SK-N-DZ (cell line): ENCODE measurements around the gene BID. TPM values are rescaled to one million over a fixed set of nuclear protein-coding genes. Genes with fewer than 3 reads are reported as not detected.

Experiments
- DNase-seq: peaks from one replicate; pipeline ENCODE4 v3.0.0-alpha.2; 2015; ENCODE audit warnings: low spot score
- polyA plus RNA-seq, 2 experiments: library from polyadenylated mRNA; depleted of rRNA; stranded (reverse); fragments of >200 nt; gene quantifications; 2 replicates each; pipeline ENCODE4 v1.2.3, GENCODE V29; 2014

Gene BID
- polyA plus RNA-seq (2014; cell fraction: cytosol; rRNA removed): 91.3 and 98.4 TPM in 2 replicates
- 69.5 and 119 TPM in 2 replicates for polyA plus RNA-seq (2014; cell fraction: nucleus; rRNA removed)

DNA sequence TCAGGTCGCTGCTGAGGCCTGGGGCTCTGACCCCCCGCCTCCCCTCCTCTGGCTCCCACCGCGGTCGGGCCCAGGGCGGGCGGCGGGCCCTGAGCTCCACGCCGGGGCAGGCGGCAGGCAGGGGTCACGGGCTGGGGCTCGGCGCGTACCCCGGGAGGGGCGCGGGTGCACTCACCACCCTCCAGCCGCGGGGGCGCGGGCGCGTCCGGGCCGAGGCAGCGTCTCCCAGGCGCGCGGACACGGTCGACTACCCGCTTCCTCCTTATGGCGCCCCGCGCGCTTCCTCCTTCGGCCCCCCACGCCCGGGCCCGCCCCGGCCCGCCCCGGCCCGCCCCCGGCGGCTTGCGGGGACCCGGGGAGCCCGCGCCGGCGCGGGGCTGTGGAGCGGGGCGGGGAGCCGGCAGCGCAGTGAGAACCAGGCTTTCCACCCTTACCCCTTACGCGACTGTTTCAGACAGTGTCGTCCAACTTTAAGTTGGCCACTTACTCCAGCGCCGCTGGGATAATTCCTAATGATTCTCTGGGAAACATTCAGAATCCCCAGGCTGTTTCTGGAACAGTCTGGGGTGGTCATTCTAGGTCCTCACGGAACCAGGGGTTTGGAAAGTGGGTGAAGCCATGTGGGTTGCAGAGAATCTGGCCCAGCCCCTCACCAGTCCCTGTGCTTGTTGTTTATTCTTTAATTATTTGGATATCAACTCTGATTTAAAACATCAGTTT, at the start of gene BID:
BID (minus strand) TSS at position 264 of the 720 bp plus-strand sequence. CDS start 24,353 bp downstream, outside the sequence.
- no peak for DNase-seq

GRCh38 chr22:17823964-17824363, 49.7 kb upstream of the BID start:
- no peak for DNase-seq

- DNase-seq: no peak
Measured at GRCh38 chr22:17823226-17823625, 49.0 kb upstream of the BID start.

DNA sequence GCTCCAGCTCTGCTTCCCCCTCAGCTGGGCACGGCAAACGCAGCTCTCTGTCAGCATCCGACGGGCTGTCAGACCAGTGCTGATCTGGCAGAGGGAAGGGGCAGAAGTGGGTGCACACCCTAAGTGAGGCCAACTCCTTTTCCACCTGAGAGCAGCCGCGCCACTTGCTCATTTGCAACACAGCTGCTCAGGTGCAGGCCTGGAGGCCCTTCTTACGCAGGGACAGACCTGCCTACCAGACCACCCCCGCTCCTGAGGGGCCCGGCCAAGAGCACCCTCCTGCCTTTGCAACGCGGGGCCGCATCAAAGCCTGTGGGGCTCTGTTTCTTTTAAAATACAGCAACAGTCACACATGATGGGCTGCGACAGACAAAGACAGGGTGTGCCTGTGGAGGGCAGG, 47.8 kb upstream of the BID start:
- no peak for DNase-seq

DNA sequence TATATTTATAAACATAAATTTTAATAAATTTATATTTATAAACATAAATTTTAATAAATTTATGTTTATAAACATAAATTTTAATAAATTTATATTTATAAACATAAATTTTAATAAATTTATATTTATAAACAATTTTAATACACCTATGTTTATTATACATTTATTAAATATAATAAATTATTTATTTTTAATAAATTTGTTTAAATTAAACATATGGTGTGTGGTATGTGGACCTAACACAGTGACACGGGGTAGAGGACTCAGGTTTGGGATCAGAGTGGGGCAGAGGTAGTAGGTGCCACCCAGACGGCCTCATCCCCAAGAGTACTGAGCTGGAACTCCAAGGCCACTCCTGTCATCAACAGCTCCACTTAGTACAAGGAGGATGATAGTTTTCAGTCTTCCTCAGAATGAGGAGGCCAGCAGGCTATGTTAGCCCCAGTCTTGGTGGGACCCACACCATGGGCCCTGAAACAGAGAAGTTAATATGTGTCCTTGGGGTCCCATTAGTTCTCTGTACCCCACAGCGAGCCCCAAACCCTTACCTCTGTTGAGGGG, 46.7 kb upstream of the BID start:
- DNase-seq: no peak

GRCh38 chr22:17818649-17819048, 44.4 kb upstream of the BID start:
- DNase-seq: no peak

DNA sequence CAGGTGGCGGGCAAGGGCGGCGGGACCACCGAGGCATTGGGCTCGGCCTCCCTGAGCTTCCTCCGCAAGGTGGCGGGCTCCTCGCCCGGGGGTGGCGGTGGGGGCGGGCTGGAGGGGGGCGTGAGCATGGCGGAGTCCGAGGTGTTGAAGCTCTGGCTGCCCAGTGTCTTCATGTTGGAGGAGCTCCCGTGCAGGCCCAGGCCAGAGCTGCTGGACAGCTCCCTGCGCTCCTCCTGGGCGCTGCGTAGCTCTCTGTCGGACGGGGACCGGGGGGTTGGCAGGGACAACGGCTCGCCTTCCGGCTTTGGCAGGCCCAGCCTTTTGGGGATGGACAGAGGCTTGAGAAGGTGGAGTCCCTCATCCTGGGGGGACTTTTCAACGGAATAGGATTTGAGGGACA, 43.9 kb upstream of the BID start:
- no peak for DNase-seq

- no peak for DNase-seq
Measured at GRCh38 chr22:17817511-17818065, 43.3 kb upstream of the BID start.

DNA sequence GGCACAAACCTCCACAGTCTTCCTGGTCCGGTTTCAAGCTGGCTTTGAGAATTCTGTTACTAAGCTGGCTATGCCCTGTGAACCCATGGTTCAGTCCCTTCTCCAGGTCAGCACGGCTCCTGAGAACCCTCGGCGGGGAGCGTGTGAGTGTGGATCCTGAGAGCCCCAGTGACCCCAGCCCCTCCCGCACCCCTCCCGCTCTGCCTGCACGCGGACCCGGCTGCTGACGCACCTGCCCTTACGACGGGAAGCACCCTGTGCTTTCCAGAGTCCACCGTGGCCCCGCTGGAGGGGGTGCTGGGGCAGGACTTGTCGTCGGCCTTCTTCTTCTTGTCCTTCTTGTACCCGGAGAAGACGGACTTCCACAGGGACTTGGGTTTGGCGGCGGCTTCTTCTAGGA, 42.8 kb upstream of the BID start:
- DNase-seq: no peak

DNA sequence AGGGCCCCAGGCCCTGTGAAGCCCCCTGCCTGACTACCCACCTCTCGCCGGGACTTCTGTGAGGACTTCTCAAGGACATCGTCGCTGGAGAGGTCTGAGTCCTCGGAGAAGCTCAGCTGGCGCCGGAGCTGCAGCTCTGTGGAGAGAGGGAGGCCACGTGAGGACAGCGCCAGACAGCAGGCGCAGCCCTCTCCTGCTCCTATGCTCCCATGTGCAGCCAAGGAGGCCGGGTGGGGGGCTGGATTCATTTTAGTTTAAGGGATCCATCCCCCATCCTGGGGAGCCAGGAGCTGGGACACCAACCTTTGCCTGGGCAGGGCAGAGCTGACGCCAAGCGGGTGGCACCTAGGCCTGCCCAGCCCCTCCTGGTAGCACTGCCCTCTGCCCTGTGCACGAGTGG, 42.4 kb upstream of the BID start:
- no peak for DNase-seq

DNA sequence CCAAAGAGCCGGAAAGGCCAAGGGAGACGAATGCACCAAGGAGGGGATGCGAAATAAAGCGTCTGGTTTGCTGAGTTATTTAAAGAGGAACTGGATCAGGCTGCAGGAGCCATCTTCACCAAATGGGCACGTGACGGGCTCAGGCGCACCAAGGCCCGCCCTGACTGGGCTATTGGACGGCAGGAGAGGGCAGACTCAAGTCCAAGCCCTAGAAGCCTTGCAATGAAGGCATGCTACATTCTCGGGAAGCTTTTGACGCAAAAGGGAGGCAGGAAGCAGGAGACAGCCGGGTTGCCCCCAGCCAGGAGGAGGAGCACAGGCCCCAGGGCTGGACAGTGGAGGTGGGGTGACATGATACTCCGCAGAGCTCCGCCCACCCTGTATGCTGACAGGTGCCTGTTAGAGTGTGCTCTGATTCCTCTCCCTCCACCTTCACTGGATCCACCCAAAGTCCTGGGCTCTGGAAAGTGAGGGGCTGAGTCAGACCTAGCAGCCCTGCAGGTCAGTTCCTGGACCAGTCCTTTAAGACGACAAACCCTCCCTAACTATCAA, 41.5 kb upstream of the BID start:
- no peak for DNase-seq

DNA sequence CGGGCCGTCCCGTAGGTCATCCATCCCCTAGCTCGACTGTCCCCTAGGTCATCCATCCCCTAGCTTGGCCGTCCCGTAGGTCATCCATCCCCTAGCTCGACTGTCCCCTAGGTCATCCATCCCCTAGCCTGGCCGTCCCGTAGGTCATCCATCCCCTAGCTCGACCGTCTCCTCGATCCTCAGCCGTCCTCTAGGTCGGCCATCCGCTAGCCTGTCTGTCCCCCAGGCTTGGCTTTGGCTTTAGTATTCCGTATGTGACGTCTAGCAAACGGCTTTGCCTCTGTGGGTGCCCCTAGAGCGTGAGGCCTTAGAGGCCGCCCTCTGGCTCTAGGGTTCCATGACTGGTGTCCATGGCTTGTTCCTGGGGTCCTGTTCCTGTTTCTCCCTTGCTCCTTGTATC, 40.6 kb upstream of the BID start:
- DNase-seq: no peak

DNA sequence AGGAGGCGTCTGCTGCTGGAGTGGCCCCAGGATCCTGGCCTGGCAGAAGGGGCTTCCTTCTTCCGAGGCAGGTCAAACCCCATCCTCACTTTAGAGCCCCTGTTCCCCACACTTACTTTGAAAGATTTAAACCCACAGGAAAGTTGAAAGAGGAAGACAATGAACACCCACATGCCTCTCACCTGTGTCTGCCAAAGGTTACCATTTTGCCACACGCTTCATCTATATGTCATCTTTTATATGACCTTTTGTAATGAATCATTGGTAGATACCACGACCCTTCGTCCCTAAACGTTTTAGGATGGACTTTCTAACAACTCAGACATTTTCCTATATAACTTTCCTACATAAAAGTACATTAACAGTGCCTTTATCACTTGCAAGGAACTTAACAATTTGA, 39.8 kb upstream of the BID start:
- DNase-seq: no peak

- no peak for DNase-seq
Measured at GRCh38 chr22:17811119-17811518, 36.9 kb upstream of the BID start.

- DNase-seq: no peak
Measured at GRCh38 chr22:17810570-17811116, 36.4 kb upstream of the BID start.

DNA sequence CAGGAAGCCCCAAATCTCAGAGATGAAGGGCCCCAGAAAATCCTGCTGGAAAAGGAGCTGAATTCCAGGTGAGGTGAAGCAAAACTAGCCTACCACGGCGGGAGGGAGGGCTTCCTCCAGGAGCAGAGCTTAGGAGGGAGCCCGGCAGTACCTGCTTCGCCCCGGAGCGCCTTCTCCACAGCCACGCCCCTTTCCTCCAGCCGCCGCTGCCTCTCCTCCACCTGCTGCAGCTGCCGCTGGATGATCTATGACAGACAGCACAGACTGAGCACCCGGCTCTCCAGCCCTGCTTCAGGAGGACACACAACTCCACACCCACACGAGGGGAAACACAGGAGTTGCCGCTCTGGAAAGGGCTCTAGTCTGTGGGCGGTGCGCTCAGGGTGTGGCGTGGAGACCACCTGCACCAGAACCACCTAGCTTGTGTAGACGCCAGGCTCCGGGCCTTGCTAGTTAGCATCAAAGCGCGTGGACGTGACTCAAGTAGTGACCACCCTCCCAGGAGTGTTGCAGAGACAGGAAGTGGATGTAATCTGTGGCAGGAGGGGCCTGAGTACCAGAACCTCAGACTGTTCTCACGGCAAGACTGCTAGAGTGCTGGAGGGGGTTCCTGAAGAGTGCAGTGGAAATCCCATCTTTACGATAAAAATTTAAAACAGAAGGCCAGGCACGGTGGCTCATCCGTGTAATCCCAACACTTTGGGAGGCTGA, 34.6 kb upstream of the BID start:
- no peak for DNase-seq

DNA sequence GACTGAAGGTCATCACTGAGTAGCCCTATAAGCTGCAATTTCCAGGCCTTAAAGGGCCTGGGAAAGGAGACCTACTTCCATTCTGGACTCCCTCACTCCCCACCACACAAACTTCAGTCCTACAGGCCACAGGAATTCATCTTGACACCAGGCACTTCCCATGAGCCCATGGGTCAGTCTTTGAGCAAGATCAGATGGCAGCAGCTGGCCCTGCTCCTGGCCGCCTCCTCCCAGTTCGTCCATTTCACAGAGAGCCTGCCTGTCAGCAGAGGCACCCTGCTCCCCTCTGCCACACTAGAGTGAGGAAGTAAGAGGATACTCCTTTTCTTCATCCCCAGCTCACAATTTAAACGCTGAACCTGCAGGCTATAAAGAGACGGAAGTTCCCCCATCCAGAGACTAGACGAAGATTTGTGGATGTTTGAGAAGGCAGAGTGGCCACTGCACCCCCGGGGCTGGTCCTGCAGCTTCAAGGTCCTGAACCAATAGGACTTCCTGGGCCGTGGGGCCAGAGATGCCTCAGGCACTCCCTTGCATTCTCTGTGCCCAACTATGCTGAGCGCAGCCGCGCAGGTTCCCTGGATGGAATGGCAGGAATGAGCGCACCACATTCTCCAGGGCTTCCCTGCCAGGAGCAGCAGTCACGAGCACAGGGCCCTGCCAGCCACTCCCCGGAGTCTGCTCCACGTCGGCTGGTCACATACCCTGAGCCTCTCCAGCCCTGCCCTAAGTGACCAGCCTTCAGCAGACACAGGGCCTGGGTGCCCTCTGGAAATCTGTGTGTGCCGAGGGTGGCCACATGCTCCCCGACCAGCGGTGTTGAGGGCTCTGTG, 33.5 kb upstream of the BID start:
- DNase-seq: no peak

- no peak for DNase-seq
Measured at GRCh38 chr22:17807086-17807485, 32.8 kb upstream of the BID start.

DNA sequence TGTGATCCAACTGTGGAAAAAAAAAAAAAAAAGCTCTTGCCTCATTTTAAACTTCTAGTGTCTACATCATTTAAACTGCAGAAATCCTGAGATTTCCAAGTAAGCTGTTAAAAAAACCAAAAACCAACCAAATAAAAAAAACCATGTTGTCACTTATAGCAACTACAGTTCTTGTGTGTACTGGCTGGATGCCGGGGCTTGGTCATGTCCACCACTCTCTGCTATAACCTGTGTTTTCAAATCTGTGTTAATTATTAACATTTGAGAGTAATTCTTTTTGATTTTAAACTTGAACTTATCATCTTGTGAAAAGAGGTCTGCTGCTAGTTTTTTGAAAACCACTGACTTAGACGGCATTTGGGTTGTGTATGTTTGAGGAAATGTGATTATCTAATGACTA, 32.2 kb upstream of the BID start:
- DNase-seq: no peak

DNA sequence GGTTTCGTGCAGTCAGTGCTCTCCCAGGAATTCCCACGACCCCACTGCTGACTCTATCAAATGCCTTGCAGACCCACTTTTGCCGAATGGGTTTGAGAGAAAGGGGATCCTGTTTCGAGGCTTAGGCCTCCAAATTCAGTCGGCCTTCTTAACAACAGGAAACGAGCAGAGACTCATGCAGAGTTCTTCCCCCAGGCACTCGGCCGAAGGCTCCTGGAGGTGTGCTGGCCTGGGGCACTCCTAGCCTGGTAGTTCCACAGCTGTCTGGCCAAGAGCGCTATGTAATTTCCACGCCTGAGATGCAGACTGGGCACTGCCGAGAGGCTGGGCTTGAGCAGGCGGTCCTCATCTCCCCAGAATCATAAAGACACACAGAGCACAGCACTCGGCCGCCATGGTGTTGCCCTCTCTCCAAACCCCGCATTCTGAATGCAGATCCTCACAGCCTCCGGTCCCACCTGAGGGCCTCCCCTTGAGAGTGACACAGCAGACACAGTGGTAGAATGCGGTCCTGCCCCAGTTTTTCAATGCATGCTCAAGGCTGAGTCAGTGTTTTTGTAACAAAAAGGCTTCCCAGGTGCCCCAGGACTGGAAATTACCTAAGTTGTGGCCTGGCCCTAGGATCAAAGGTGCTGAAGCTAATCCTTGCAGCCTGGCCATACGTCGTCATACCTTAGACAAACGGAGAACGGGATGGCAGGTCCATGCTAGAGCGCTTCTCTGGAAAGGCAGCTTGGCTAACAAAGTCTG, 30.2 kb upstream of the BID start:
- no peak for DNase-seq
